GM19397 (cell line): ENCODE measurements around the gene MX1.

Experiments
- ATAC-seq: cut with Tn5 transposase; IDR thresholded peaks from one replicate; pipeline ENCODE4 v1.9.1; 2021; ENCODE audit warnings: mild to moderate bottlenecking, moderate library complexity; ENCODE audit not compliant: unreplicated experiment

The MX1 gene

GRCh38 chr21:41431788-41432548 is 5.9 kb downstream of the MX1 start:
- ATAC-seq: peak; percentile 79

GRCh38 chr21:41432562-41433460 is 6.8 kb downstream of the MX1 start:
- ATAC-seq: no peak

- no peak for ATAC-seq
Observed at GRCh38 chr21:41433566-41433965, 7.5 kb downstream of the MX1 start.

- ATAC-seq: no peak
Observed at GRCh38 chr21:41435706-41436105, 9.7 kb downstream of the MX1 start.

GRCh38 chr21:41437729-41438128 is 11.7 kb downstream of the MX1 start:
- no peak for ATAC-seq

GRCh38 chr21:41438425-41439113 is 12.5 kb downstream of the MX1 start:
- ATAC-seq: no peak

- no peak for ATAC-seq
Observed at GRCh38 chr21:41439248-41439647, 13.2 kb downstream of the MX1 start.

GRCh38 chr21:41441546-41441945 is 15.5 kb downstream of the MX1 start:
- ATAC-seq: no peak

- no peak for ATAC-seq
Observed at GRCh38 chr21:41442481-41443186, 16.6 kb downstream of the MX1 start.

- ATAC-seq: no peak
Observed at GRCh38 chr21:41443562-41443961, 17.5 kb downstream of the MX1 start.

- ATAC-seq: no peak
Observed at GRCh38 chr21:41444703-41445464, 18.8 kb downstream of the MX1 start.

GRCh38 chr21:41445465-41445862 is 19.4 kb downstream of the MX1 start:
- no peak for ATAC-seq

GRCh38 chr21:41446586-41446985 is 20.5 kb downstream of the MX1 start:
- no peak for ATAC-seq

- ATAC-seq: no peak
Observed at GRCh38 chr21:41447356-41447755, 21.3 kb downstream of the MX1 start.

- no peak for ATAC-seq
Observed at GRCh38 chr21:41449613-41450012, 23.6 kb downstream of the MX1 start.

GRCh38 chr21:41451753-41452676 is 26.0 kb downstream of the MX1 start:
- ATAC-seq: no peak

GRCh38 chr21:41453198-41453597 is 27.2 kb downstream of the MX1 start:
- no peak for ATAC-seq

GRCh38 chr21:41453761-41454160 is 27.7 kb downstream of the MX1 start:
- ATAC-seq: no peak

- ATAC-seq: no peak
Observed at GRCh38 chr21:41458121-41458520, 32.1 kb downstream of the MX1 start.
